HepG2 (cell line): ENCODE data around the gene KIF15. TPM values are rescaled to one million over a fixed set of nuclear protein-coding genes. Genes with fewer than 3 reads are reported as not detected.
A peak's percentile ranks its signal among the peaks of the same experiment; 100 is the strongest.

ENCODE experiments used
- ATF7-NPFF ChIP-seq: sonication (generic); formaldehyde crosslinking; IDR thresholded peaks from 2 replicates; pipeline ENCODE4 v1.8.1; 2023; ENCODE audit warnings: mild to moderate bottlenecking, low read depth, missing genetic modification reagents, moderate library complexity
- CCDC6 ChIP-seq: sonication (generic); formaldehyde crosslinking; IDR thresholded peaks from 2 replicates; pipeline ENCODE4 v1.8.1; 2022; ENCODE audit warnings: mild to moderate bottlenecking, missing genetic modification reagents, moderate library complexity
- E2F2 ChIP-seq: sonication (generic); formaldehyde crosslinking; IDR thresholded peaks from 2 replicates; pipeline ENCODE4 v1.4.0; 2020; ENCODE audit warnings: missing genetic modification reagents, borderline replicate concordance
- HDAC6 ChIP-seq: fragments of 200-600 bp; sonication (generic); IDR thresholded peaks from 2 replicates; pipeline ENCODE4 v1.7.0; 2017; ENCODE audit warnings: mild to moderate bottlenecking, antibody characterized with exemption, low read length, low read depth
- KAT2B ChIP-seq: fragments of 150-350 bp; IDR thresholded peaks from 2 replicates; pipeline ENCODE4 v1.6.1; 2014; ENCODE audit warnings: low read depth, low read length, borderline replicate concordance
- LBX2 ChIP-seq: sonication (generic); formaldehyde crosslinking; IDR thresholded peaks from 2 replicates; pipeline ENCODE4 v1.5.0; 2020; ENCODE audit warnings: missing genetic modification reagents, mild to moderate bottlenecking, borderline replicate concordance
- RXRA ChIP-seq: sonication (generic); formaldehyde crosslinking; IDR thresholded peaks from 2 replicates; pipeline ENCODE4 v1.5.1; 2020; ENCODE audit warnings: missing genetic modification reagents
- TEAD2 ChIP-seq: sonication (generic); formaldehyde crosslinking; IDR thresholded peaks from 2 replicates; pipeline ENCODE4 v1.9.0; 2021; ENCODE audit warnings: missing genetic modification reagents
- TEF ChIP-seq: sonication (generic); formaldehyde crosslinking; IDR thresholded peaks from 2 replicates; pipeline ENCODE4 v1.5.0; 2020; ENCODE audit warnings: missing genetic modification reagents
- ZBTB33 ChIP-seq: sonication (generic); formaldehyde crosslinking; IDR thresholded peaks from 2 replicates; pipeline ENCODE4 v1.4.0; 2020; ENCODE audit warnings: missing genetic modification reagents
- ZBTB39 ChIP-seq: sonication (generic); formaldehyde crosslinking; IDR thresholded peaks from 2 replicates; pipeline ENCODE4 v1.5.0; 2020; ENCODE audit warnings: missing genetic modification reagents
- ZC3H4 ChIP-seq: sonication (generic); formaldehyde crosslinking; IDR thresholded peaks from 2 replicates; pipeline ENCODE4 v1.4.0; 2020; ENCODE audit warnings: missing genetic modification reagents, borderline replicate concordance
- ZNF350 ChIP-seq: sonication (generic); formaldehyde crosslinking; IDR thresholded peaks from 2 replicates; pipeline ENCODE4 v1.4.0; 2020; ENCODE audit warnings: mild to moderate bottlenecking, low read depth, missing genetic modification reagents, borderline replicate concordance
- polyA plus RNA-seq, 8 experiments: library from polyadenylated mRNA; depleted of rRNA in 3 of 8; stranded (reverse) in 7 of 8; unstranded in 1 of 8; fragments of >200 nt; fragmentation: Illumina TruSeq in 4 of 8; extraction: Trizol in 4 of 8; gene quantifications; 2 replicates each; pipeline versions ENCODE4 v1.2.1 to v1.2.3, GENCODE V29; 2011 to 2016; ENCODE audit warnings: low read depth in 4 of 8, missing spikeins in 1 of 8, mixed read lengths in 1 of 8; ENCODE audit not compliant: insufficient read depth in 1 of 8
- total RNA-seq, 5 experiments: library from RNA; depleted of rRNA; stranded (reverse); fragments of >200 nt; fragmentation: Illumina TruSeq; extraction: Trizol; gene quantifications; 2 replicates each; pipeline ENCODE4 v1.2.3, GENCODE V29; 2016; ENCODE audit warnings: low read depth in 1 of 5
- TF ChIP-seq, protein P1 (sequence below): sonication (generic); formaldehyde crosslinking; IDR thresholded peaks from 2 replicates; pipeline ENCODE4 v1.4.0; 2020; ENCODE audit warnings: missing genetic modification reagents
- TF ChIP-seq, protein P2 (sequence below): sonication (generic); formaldehyde crosslinking; IDR thresholded peaks from 2 replicates; pipeline ENCODE4 v1.5.1; 2020; ENCODE audit warnings: mild to moderate bottlenecking, missing genetic modification reagents

Gene KIF15
- total and polyA plus RNA-seq, 2 of the 13 experiments (the other 11 are each of a cell fraction or from before 2014, with no cell fraction given), result 4.8 to 33.8 TPM

- TF ChIP-seq, protein P1, sequence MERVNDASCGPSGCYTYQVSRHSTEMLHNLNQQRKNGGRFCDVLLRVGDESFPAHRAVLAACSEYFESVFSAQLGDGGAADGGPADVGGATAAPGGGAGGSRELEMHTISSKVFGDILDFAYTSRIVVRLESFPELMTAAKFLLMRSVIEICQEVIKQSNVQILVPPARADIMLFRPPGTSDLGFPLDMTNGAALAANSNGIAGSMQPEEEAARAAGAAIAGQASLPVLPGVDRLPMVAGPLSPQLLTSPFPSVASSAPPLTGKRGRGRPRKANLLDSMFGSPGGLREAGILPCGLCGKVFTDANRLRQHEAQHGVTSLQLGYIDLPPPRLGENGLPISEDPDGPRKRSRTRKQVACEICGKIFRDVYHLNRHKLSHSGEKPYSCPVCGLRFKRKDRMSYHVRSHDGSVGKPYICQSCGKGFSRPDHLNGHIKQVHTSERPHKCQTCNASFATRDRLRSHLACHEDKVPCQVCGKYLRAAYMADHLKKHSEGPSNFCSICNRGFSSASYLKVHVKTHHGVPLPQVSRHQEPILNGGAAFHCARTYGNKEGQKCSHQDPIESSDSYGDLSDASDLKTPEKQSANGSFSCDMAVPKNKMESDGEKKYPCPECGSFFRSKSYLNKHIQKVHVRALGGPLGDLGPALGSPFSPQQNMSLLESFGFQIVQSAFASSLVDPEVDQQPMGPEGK (CRISPR knock-in tag), result peak; percentile 34; the same call in 1 of the 2 replicates
- TF ChIP-seq HDAC6 (no peak), TEAD2 (CRISPR knock-in tag) (no peak), ATF7-NPFF (CRISPR knock-in tag) (peak; percentile 98), ZBTB33 (CRISPR knock-in tag) (no peak; the same call in none of the 2 replicates), KAT2B (no peak), LBX2 (CRISPR knock-in tag) (no peak), RXRA (CRISPR knock-in tag) (peak; percentile 80), CCDC6 (peak; percentile 88), ZNF350 (CRISPR knock-in tag) (peak; percentile 93), ZC3H4 (CRISPR knock-in tag) (no peak), ZBTB39 (CRISPR knock-in tag) (no peak), E2F2 (CRISPR knock-in tag) (peak; percentile 97; the same call in 1 of the 2 replicates), TEF (0 out of 2 replicates have a peak, but pooled peaks have one; percentile 28)
- TF ChIP-seq, protein P2, sequence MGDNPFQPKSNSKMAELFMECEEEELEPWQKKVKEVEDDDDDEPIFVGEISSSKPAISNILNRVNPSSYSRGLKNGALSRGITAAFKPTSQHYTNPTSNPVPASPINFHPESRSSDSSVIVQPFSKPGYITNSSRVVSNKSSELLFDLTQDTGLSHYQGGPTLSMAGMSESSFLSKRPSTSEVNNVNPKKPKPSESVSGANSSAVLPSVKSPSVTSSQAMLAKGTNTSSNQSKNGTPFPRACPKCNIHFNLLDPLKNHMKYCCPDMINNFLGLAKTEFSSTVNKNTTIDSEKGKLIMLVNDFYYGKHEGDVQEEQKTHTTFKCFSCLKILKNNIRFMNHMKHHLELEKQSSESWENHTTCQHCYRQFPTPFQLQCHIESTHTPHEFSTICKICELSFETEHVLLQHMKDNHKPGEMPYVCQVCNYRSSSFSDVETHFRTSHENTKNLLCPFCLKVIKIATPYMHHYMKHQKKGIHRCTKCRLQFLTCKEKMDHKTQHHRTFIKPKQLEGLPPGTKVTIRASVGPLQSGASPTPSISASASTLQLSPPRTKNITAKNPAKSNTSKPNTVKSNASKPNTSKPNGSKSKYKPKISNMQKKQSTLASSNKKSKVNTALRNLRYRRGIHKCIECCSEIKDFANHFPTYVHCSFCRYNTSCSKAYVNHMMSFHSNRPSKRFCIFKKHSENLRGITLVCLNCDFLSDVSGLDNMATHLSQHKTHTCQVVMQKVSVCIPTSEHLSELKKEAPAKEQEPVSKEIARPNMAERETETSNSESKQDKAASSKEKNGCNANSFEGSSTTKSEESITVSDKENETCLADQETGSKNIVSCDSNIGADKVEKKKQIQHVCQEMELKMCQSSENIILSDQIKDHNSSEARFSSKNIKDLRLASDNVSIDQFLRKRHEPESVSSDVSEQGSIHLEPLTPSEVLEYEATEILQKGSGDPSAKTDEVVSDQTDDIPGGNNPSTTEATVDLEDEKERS, result no peak
These were observed at the start of gene KIF15, which contains the start of gene KIAA1143 (continued) for GRCh38 chr3:44761424-44762169.
